Measurements from ENCODE around the gene LMAN2.

LMAN2 gene

GRCh38 chr5:177304392-177305119 is 46.9 kb downstream of the LMAN2 start:
- Mint-ChIP-seq H3K36me3 (ENCODE audit: low read depth) (peaks cover 29% of the 10 kb centered on the region), H3K9me3 (no peaks in the 10 kb centered on the region), H3K4me1 (peaks cover 57% of the 10 kb centered on the region), H3K27ac (peak overlapping the region; percentile 79 to 86 (median 79)), H3K4me3 (peak overlapping the region; percentile 91 to 97 (median 95)), H3K27me3 (ENCODE audit: low read depth) (no peaks in the 10 kb centered on the region)
- TF ChIP-seq, protein P1, sequence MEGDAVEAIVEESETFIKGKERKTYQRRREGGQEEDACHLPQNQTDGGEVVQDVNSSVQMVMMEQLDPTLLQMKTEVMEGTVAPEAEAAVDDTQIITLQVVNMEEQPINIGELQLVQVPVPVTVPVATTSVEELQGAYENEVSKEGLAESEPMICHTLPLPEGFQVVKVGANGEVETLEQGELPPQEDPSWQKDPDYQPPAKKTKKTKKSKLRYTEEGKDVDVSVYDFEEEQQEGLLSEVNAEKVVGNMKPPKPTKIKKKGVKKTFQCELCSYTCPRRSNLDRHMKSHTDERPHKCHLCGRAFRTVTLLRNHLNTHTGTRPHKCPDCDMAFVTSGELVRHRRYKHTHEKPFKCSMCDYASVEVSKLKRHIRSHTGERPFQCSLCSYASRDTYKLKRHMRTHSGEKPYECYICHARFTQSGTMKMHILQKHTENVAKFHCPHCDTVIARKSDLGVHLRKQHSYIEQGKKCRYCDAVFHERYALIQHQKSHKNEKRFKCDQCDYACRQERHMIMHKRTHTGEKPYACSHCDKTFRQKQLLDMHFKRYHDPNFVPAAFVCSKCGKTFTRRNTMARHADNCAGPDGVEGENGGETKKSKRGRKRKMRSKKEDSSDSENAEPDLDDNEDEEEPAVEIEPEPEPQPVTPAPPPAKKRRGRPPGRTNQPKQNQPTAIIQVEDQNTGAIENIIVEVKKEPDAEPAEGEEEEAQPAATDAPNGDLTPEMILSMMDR (IDR thresholded peaks at IDR 0.05; ENCODE audit: unreplicated experiment in 3 of 3) = no peak

DNA sequence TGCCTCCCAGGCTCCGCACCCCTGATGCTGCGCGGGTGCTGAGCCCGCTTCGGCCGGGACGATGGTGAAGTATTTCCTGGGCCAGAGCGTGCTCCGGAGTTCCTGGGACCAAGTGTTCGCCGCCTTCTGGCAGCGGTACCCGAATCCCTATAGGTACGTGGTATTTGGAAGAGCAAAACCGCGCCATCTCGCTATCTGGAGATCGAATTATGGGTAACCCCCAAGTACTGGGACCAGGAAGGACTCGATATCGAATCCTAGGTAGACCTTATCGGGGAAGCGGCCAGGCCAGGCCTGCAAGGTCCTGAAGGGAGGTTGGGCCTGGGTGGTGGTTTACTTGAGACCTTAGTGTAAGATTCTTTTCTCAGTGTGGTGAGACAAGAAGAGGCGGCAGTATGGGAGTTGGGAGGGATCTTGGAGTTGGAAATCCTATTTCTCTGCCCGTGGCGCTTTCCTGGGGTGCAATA is 47.5 kb downstream of the LMAN2 start:
- peaks cover 57% of the 10 kb centered on the region for H3K4me1 Mint-ChIP-seq
- peaks cover 30% of the 10 kb centered on the region for H3K36me3 Mint-ChIP-seq (ENCODE audit: low read depth)
- no peaks in the 10 kb centered on the region for H3K9me3 Mint-ChIP-seq
- no peaks in the 10 kb centered on the region for H3K27me3 Mint-ChIP-seq (ENCODE audit: low read depth)
- H3K27ac Mint-ChIP-seq = peak overlapping the region; percentile 79 to 86 (median 79)
- TF ChIP-seq, protein P1 (IDR thresholded peaks at IDR 0.05; ENCODE audit: unreplicated experiment in 3 of 3) = no peak
- H3K4me3 Mint-ChIP-seq = peak overlapping the region; percentile 91 to 97 (median 95)

- Mint-ChIP-seq H3K27me3 (ENCODE audit: low read depth) (no peaks in the 10 kb centered on the region), H3K4me3 (peak within 1 kb of the TSS; percentile 91 to 97 (median 95)), H3K27ac (peak within 1 kb of the TSS; percentile 79 to 86 (median 79)), H3K9me3 (no peaks in the 10 kb centered on the region), H3K36me3 (ENCODE audit: low read depth) (peaks cover 34% of the 10 kb centered on the region), H3K4me1 (peaks cover 55% of the 10 kb centered on the region)
- TF ChIP-seq, protein P1 (IDR thresholded peaks at IDR 0.05; ENCODE audit: unreplicated experiment in 3 of 3) = peak in 1 of 3 experiments; percentile 39
Observed at GRCh38 chr5:177303121-177303924, 48.1 kb downstream of the LMAN2 start, which contains the start of the genes PRELID1 and RAB24. Gene PRELID1 (plus strand): TSS chr5:177303799. CDS start chr5:177303986, 187 bp downstream. Gene RAB24 (minus strand): TSS chr5:177303719. CDS start chr5:177303288, 431 bp downstream.

DNA sequence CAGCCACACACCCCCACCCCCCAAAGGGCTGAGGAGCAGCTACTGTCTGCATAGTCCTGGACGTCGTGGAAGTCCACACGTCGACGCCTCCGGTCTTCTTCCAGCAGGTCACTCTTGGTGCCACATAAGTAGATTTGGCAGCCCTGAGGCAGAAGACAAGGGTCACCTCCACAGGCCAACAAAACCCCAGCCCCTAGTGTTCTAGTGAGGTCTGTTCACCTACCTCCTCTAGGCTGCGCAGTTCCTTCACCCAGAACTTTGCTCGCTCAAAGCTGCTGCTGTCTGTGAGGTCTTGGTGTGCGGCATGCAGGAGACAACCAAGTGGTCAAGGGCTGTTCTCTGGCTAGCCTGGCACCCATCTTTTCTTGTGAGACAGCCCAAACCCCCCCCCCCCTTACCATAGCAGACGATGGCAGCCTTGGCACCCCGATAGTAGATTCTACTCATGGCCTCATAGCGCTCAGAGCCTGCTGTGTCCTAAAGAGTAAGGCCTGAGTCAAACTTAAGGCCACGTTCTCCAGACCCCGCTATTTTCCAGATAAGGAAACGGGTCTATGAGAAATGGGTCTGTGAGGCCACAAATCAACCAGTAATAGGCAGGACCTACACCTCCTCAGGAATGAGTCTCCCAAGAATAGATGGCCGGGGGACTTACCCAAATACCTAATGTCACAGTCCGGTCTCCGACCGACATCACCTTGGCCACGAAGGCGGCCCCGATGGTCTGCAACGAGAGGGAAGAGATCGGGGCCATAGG is 48.9 kb downstream of the LMAN2 start:
- TF ChIP-seq, protein P1 (IDR thresholded peaks at IDR 0.05; ENCODE audit: unreplicated experiment in 3 of 3) = no peak
- H3K27ac Mint-ChIP-seq = peak overlapping the region in 2 of 3 experiments; percentile 72 to 79
- no peaks in the 10 kb centered on the region for H3K9me3 Mint-ChIP-seq
- no peaks in the 10 kb centered on the region for H3K27me3 Mint-ChIP-seq (ENCODE audit: low read depth)
- H3K4me3 Mint-ChIP-seq = peak overlapping the region; percentile 91 to 97 (median 95)
- peaks cover 55% of the 10 kb centered on the region for H3K4me1 Mint-ChIP-seq
- H3K36me3 Mint-ChIP-seq (ENCODE audit: low read depth) = peaks cover 38% of the 10 kb centered on the region

DNA sequence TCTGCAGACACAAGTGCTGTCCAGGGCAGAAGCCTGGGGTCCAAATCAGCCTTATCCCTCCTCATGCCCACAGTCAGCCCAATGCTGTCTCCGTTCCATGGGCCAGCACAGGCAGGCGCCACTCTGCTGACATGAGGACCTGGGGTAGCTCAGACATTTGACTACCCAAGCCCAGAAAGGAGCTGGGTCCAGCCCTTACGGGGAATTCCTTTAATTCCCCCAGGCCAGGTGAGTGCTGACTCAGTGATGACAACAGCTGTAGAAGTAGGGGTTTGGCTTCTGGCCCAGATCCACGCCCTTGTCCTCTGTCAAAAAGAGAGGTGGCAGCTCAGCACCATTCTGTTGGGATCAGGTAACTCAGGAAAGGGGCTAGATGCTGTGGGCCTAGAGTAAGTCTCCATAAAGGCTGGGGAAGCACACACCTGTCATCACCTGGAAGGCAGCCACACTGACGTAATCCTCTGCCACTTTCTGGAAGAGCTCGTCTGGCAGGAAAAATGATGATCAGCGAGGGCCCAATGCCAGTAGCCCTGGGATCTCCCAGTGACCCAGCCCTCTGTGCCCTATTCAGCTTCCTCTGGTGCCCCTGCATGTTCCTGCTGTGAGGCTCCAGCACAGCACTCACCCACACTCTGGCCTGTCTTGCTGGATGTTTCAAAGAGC is 49.8 kb downstream of the LMAN2 start:
- H3K9me3 Mint-ChIP-seq = no peaks in the 10 kb centered on the region
- peak overlapping the region in 2 of 3 experiments; percentile 72 to 79 for H3K27ac Mint-ChIP-seq
- H3K4me1 Mint-ChIP-seq = peaks cover 50% of the 10 kb centered on the region
- peak overlapping the region; percentile 91 to 97 (median 95) for H3K4me3 Mint-ChIP-seq
- TF ChIP-seq, protein P1 (IDR thresholded peaks at IDR 0.05; ENCODE audit: unreplicated experiment in 3 of 3) = no peak
- peaks cover 40% of the 10 kb centered on the region for H3K36me3 Mint-ChIP-seq (ENCODE audit: low read depth)
- H3K27me3 Mint-ChIP-seq (ENCODE audit: low read depth) = no peaks in the 10 kb centered on the region

All from nephron (organoid).